Measurements from ENCODE around the gene FEZF1.

The FEZF1 gene

DNA sequence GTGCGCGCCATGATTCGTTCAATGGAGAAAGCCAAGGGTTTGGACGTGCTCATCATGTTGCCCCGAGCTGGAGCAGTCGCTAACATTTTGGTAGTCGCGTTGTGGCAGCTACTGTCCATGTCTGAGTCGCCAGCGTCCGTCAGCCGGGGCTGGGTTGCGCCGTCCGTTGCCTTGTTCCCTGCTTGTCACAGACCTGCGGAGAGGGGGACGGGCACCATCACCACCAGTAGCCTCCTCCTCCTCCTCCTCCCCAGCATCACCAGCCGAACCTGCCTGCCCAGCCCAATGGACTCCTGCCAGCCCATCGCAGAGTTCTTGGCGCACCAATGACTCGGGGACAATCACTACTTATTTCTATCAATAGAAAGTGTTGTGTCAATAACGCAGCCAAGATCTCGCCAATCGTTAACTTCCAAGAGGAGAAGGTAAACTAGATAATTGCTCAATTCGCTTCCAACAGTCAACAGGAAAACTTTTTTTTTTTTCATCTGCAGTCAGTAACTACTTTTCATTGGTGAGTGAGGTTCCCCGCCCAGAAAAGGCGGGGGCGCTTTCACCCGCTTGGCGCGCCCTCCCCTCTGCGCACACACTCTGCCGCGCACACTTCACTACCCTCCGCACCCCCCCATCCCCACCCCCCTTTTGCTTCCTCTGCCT lies at the start of gene FEZF1:
Gene FEZF1 (minus strand): TSS at position 432 of the 657 bp plus-strand sequence. CDS start 313 bp downstream, at position 119.
- DNase-seq (ENCODE audit: low read depth), result no peak

DNA sequence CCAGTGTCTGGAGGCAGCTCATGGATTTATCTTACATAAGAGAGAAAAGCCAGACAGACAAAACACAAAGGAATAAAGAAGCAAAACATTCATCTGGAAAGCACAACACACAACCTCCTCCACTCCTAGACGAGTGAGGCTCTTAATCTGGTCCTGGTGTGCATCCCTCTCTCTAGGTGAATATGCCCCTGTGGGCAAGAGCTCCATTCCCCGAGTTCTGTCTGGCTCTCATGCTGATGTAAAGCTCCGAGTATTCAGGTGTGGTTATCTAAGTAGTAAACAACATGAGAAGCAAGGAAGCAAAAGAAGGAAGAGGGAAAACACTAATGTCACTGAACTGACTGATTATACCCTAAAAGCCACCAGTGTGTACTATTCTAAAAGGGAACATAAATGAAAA lies 47.9 kb upstream of the FEZF1 start:
- DNase-seq (ENCODE audit: low read depth), result no peak

DNA sequence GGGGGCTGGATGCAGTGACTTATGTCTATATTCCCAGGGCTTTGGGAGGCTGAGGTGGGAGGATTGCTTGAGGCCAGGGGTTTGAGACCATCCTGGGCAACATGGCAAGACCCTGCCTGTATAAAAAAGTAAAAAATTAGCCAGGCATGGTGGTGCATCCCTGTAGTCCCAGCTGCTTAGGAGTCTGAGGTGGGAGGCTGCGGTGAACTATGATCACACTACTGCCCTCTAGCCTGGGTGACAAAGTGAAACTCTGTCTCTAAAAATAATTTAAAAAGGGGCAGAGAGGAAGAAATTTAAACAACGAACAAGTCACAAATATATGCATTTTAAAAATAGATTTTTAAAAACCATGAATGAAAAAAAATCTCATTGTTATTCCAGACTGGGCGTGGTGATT lies 46.2 kb upstream of the FEZF1 start:
- no peak for DNase-seq (ENCODE audit: low read depth)

DNA sequence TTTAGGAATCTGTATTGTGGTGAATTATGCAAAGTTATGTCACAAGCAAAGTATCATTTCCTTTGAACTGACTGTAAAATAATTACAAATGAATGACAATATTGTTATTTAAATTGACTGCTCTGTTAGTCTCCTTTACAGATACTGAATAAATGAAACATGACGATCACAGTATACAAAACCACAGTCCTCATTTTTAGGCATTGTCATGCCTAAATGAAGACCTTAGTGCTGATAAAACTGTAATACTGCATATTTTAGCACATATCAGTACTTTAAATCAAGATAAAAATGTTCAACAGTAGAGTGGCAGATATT lies 39.7 kb upstream of the FEZF1 start:
- DNase-seq (ENCODE audit: low read depth), result no peak

DNA sequence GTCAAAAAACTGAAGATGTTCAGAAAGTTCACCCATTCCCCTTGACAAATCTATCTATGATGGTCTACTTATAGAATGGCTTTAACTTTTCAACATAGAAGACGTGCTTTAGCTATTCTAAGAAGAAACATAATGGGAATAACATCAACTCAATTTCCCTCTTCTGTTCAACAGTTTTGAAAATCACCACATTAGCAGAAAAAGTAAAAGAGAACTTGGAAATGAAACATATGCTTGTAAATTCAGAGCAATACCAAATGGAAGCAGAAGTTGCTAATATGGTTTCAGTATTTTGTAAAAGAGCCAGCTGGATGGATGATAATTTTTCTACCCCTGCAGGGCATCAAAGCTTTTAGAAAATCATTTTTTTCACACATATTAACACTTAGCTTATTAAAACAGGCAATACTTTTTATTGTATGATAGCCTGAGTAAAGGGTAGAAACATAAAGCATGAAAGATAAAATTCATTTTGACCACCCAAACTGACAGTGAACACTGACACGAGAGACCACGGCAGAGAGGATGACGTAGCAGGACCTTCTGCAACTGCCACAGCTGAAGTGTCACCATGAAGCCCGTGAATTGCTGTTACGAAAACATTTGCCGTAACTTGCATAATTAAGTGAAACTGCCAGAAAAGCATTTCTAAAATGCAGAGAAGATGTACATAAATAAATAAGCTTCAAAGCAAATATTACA lies 39.2 kb upstream of the FEZF1 start:
- no peak for DNase-seq (ENCODE audit: low read depth)

DNA sequence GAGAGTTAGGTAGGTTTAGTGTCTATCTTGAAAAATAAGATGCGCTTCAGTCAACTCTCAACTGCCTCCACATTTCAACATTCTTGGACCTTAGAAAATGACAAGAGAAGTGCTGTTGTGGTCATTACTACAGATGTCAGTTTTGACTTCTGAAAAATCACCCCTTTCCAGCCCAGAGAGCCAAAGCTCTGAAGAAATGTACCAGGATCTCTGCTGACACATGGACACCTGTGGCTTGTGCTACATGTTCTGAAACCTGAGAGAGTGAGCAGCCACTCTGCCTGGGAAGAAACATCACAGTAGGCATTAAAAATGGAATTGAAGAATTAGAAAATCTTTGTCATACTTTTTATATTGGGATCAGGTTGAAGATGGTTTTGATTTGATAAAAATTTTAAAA lies 35.9 kb upstream of the FEZF1 start:
- DNase-seq (ENCODE audit: low read depth), result no peak

DNA sequence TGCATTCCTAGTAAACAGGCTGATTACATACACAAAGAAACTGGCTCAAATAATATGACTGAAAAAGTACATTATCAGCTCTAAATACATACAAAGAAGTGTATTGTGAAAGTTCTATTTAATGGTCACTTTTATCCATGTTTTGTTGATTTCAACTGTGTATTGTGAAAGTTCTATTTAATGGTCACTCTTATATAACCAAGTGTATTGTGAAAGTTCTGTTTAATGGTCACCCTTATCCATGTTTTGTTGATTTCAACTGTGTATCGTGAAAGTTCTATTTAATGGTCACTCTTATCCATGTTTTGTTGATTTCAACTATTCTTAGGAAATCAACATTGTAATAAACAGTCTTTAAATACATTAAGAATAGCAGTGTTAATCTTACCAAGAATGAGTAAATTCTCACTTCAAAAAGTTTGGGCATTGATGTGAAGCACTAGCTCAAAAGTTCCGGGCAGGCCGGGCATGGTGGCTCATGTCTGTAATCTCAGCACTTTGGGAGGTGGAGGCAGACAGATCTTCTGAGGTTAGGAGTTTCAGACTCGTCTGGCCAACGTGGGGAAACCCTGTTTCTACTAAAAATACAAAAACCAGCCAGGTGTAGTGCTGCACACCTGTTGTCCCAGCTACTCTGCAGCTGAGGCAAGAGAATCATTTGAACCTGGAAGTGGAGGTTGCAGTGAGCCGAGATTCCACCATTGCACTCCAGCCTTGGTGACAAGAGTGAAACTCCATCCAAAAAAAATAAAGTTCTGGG lies 34.8 kb upstream of the FEZF1 start:
- DNase-seq (ENCODE audit: low read depth), result no peak

DNA sequence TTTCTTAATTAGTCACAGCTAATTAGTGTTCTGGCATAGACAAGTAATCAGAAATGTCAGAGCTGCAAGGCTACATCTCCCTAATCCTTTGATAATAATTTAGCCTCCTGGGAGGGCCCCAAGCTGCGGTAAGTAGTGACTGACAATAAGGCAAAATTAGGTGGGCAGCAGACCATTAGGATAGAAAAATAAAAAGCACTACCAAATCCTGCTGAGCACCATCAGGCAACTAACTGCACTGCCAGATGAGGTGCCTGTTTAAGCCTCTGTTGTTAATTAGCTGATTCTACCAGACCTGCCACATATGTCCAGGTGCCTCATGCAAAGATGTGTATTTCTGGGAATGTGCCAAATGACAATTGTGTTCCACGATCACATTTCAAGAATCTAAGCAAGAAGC lies 32.5 kb upstream of the FEZF1 start:
- DNase-seq (ENCODE audit: low read depth), result no peak

DNA sequence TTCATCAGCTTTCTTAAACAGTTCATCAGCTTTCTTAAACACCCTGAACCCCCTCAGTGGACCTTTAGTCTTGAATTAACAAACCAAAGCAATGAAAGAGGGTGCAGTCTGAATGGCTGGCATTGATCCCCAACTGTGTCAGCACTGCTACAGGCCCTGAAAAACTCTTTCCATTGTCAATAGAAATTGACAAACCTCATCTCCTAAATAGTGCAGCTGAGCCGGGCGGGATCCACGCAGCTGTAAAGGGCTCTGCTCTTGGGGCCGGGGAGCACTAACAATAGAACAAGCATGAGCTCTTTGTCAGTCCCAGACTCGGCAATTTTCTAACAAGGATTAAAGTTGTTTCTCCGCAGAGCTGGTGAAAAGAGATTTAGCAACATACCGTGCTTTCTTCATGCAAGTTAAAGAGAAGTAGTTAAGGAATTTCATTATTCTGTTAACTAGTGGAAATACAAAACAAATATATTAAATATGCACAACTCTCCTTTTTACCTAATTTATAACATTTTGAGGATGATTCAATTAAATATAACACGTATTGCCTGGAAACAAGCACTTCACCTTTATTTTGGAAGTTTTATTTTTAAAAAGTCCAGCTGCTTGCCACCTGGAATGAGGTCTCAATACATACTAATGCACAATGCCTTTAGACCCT lies 24.7 kb upstream of the FEZF1 start:
- DNase-seq (ENCODE audit: low read depth), result no peak

DNA sequence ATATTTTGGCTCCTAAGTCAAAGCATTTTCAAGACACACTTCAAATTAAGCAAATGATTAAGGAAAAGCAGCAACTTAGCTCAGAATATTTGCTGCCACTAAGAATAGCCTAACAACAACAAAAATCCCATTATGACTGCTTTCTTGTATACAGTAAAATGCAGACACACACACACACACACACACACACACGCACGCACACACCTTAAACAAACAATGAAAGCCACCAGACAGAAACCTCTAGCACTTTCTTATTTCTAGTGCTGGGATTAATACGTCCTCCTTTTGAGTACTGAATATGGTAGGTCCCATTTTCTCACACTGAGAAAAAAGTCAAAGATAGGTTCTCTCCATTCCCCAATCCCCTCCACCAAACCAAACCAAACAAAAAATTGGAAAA lies 23.4 kb upstream of the FEZF1 start:
- DNase-seq (ENCODE audit: low read depth), result no peak

DNA sequence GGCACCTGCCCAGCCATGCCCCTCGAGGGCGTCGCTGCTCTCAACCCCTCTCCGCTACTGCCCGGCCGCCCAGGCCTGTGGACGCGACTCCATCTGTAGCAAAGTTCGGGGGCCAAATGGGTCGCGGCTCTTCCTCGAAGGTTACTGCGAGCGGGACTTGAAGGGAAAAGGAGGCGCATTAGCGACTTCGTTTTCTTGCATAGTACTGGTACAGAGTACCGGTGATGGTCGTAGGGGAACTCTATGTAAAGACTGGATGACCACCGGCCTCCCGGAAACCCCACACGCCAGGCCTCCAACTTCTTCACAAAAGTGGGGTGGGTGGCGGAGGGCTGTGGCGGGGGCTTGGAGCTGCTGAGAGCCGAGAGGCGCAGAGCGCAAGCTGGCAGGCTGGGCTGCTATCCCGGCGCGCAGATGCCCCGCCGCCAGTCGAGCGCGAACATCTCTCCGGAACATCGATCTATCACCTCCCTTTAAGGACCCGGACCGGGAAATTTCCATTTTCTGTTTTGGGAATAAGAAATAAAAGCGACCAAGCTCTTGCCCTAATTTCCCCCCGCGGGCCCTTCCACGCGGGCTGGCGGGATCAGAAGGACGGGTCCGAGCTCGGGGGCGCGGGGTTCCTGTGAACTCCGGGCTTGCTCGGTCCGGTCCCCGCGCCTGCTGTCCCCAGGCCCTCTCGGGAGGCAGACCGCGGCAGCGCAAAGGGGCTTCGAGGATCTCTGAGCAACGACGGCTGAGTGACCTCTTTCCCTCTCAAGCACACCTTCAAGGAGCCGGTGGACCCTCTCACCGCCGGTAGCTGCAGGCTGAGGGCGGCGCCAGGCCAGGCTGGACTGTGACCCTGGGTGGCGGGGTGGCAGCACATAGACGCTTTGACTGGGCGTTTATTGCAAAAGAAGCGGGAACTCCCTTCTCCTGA lies 12.2 kb upstream of the FEZF1 start:
- DNase-seq (ENCODE audit: low read depth), result no peak

DNA sequence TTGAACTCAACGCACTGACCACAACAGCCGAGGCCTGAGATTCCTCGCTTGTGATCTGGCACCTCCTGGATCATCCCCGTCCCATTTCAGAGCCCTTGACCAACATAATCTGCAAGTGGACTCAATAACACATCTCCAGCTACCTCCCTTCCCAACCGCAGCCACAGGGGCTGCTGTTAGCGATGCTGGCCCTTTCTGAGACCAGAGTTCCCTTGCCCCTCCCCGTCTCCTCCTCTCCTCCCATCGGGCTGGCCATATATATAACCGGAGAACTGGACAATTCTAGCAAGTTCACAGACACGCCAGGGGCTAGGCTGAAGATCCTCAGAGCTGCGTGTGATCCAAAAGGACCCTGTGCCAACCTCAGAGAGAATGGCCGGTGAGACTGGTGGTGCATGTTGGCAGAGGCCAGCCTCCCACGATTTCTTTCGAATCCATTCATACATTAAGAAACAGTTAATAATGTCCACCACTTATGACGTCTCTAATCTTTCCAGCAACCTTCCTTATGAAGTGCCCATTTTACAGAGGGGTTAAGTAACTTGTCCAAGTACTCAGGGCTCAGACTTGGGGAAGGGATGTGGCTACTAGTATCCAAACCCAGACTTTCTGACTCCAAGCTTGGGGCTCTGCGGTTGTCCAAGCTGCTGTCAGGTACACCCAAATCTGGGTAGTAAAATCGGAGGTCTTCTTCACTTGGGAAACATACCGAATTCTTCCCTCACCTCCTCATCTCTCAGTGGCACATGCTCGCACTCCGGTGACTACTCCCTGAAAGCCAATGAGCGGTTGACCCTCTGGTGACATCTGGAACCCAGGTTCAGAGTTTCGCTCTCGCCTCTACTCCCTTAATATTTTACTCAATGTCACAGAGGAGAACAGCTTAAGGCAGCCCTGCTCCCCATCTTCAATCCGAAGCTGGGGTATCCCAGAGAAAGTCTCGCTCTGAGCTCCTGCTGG lies 11.2 kb upstream of the FEZF1 start:
- no peak for DNase-seq (ENCODE audit: low read depth)

DNA sequence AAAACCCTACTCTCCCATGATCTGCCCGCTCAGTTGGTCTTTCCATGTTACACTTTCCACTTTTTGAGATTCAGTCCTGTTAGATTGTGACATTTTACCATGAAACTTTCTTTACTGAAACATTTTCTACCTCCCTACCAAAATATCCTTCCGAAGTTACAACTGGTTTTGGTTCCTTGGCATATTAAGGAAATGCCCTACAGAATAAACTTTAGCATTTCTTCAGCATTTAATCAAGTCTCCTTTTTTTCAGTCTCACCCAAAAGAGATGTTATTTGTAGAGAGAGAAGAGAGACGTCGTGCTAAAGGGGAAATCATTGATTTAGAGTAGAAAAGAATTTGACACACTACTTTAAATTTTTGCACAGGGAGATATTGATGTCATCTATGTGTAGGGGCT lies 9.7 kb upstream of the FEZF1 start:
- no peak for DNase-seq (ENCODE audit: low read depth)

DNA sequence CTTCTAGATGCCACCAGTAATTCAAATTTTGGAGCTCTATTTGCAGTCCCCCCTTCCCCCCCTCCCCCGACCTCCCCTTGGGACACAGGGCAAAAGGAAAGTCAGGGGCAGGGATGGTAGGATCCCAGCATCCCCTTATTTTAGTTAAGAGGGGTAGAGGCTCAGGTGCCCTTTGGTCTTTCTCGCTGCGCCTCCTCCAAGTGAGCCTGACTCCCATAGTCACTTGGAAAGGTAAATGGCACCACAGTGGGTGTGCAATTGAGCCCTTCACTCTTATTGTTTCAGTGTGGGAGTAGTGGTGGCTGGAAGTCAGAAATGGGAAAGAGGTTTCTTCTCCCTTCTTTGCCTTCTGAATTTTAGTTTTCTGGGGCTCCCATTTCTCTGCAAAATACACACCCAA lies 8.2 kb upstream of the FEZF1 start:
- DNase-seq (ENCODE audit: low read depth), result no peak

DNA sequence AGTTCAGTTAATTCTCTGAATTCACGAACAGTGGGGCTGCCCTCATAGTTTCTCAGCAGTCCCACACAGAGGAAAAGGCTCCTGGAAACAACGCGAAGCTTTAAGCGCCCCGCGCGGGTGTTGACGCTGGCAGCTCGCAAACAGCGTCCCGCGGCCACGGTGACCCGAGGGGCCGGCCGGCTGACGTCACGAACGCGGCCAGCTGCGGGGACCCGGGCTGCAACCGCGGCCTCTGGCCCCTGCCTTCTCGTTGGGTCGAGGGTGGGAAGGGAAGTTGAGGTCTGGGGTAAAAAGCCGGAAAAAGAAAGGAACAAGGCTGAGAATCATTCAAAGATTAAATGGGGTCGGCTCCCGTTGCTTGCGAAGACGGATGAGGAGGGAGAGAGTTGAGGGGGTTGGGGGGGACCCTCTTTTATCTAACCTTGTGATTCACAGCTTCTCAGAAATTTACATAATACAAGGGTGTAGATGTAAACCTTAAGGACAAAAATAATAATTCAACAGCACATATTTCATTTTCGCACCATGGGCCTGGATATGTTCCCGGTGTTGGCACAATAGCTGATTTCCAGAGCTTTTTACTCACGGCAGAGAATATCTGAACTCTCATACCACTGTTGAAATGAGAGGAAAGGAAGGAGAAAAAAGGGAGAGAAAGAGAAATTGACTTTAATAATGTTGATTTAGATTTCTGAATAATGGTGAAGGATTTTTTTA lies 7.3 kb upstream of the FEZF1 start:
- DNase-seq (ENCODE audit: low read depth), result no peak

DNA sequence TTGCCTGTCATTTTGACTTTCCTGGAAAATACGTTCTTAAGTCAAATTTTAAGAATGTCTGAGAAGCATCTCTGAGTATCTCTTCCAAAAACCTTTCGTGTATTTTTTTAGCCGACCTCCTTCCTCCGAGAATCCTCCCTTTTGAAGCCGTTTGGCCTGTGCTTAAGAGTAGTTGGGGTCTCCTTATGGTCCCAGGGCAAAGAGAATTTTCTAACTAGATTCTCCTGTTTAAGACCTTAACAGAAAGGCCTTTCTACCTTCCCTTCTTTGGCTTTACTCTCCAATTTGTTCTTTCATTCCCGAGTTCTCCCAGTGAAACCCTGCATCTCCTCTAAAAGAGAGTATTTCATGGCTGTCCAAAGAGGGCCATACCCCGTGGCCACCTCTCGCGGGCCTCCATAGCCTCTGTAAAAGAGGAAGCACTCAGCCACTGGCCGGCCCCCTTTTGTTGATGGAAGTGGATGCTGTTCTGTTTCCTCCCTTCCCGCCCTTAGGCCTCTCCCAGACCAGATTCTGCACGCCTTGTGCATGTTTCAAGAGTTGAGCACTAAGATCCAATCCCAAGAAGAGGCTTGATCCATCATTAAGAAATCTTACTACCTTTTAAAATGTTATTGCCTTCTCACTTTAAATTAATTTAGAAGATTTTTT lies 6.6 kb upstream of the FEZF1 start:
- DNase-seq (ENCODE audit: low read depth), result no peak

DNA sequence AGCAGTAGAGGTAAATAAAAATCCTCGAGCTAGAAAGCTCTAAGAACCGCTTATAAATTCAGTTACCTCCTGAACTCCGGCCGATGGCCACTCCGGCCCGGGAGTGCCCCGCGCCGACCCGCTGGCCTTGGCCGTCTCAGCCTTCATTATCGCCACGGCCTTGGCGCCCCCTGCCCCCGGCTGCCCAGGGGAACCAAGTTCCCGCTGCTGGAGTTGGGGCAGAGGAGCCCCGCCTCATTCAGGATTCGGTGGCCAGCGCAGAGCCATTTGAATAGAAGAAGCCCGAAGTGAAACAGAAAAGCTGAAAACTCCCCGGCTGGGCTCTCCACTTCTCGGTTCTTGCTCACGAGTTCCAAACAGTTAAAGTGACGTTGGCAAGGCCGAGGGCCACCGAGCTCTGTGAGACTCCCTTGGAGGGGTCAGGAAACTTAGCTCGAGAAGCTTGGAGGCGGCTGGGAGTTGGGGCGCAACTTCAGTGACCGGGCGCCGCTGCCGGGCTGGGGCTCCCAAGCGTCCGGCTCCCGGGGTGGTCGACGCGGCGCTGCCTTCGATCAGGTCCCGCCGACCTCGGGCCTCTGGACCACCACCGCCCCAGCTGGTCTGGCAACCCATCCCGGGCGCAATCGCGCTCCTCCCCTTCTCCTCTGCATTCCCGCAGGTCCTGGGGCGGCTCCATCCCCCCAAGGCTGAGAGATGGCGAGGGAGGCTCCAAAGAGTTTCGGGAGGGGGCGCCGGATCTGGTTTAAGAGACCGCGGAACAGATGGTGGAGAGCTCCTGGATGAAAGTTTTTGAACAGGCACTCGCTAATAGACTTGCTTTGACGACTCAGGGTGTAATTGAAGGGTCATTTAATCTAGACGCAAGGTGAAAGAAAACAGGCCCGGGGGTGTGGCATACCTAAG lies 5.8 kb upstream of the FEZF1 start:
- DNase-seq (ENCODE audit: low read depth), result no peak

DNA sequence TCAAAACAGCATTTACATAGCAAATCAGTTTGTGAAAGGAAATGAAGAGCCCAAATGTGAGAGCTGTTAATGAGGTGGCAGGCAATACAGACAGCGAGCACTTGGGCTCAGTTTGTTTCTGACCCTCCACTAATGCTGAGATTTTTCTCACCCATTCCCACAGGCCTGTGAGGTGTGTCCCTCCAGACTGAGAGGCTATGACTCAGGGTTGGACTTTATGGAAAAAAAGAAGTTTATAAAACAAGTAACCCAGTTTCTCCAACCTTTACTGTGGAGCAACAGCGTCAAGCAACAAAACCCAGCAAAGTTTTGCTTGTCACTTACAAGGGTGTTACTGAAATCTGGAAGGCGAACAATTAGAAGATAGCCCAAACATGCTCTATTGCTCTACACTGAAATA lies 4.9 kb upstream of the FEZF1 start:
- no peak for DNase-seq (ENCODE audit: low read depth)
